K562 (cell line): Measurements from ENCODE around the gene RAMP2. TPM values are rescaled to one million over a fixed set of nuclear protein-coding genes. Genes with fewer than 3 reads are reported as not detected.

ENCODE experiments used
- ARNT ChIP-seq, 2 experiments: fragments of 450-650 bp; IDR thresholded peaks; 2 replicates each; pipeline ENCODE4 v1.6.1; 2016; ENCODE audit warnings: mild to moderate bottlenecking in 1 of 2
- ESRRA ChIP-seq: fragments of 450-650 bp; IDR thresholded peaks from 2 replicates; pipeline ENCODE4 v1.6.1; 2014; ENCODE audit warnings: low read depth, mild to moderate bottlenecking, moderate library complexity, borderline replicate concordance
- FIP1L1 ChIP-seq: fragments of 200-400 bp; formaldehyde crosslinking; IDR thresholded peaks from 2 replicates; pipeline ENCODE4 v1.6.1; 2018; ENCODE audit warnings: mild to moderate bottlenecking, low read depth, low read length; ENCODE audit not compliant: poor library complexity, severe bottlenecking
- HMGN3 ChIP-seq: IDR thresholded peaks from 2 replicates; pipeline ENCODE4 v1.6.1; 2011; ENCODE audit warnings: borderline replicate concordance, low read depth, mild to moderate bottlenecking, mixed read lengths, low read length; ENCODE audit not compliant: insufficient read length; ENCODE audit errors: extremely low read depth
- KDM5B ChIP-seq: fragments of 200-600 bp; sonication (generic); IDR thresholded peaks from 2 replicates; pipeline ENCODE4 v1.6.1; 2012; ENCODE audit warnings: low read depth, mild to moderate bottlenecking, moderate library complexity, low read length, control low read depth, inconsistent platforms; ENCODE audit not compliant: insufficient replicate concordance
- NFRKB ChIP-seq: fragments of 450-650 bp; IDR thresholded peaks from 2 replicates; pipeline ENCODE4 v1.6.1; 2016; ENCODE audit warnings: low read depth
- PCBP1 ChIP-seq: fragments of 200-400 bp; formaldehyde crosslinking; IDR thresholded peaks from 2 replicates; pipeline ENCODE4 v1.6.1; 2018; ENCODE audit warnings: mild to moderate bottlenecking, low read depth, low read length; ENCODE audit not compliant: poor library complexity, severe bottlenecking
- SP1 ChIP-seq: sonication (generic); formaldehyde crosslinking; IDR thresholded peaks from 2 replicates; pipeline ENCODE4 v1.8.1; 2022; ENCODE audit warnings: mild to moderate bottlenecking, missing genetic modification reagents
- XRCC3 ChIP-seq: fragments of 450-650 bp; IDR thresholded peaks from 2 replicates; pipeline ENCODE4 v1.6.1; 2017; ENCODE audit warnings: mild to moderate bottlenecking, moderate library complexity
- ZNF124 ChIP-seq: sonication (generic); formaldehyde crosslinking; IDR thresholded peaks from 2 replicates; pipeline ENCODE4 v1.8.1; 2022; ENCODE audit warnings: missing genetic modification reagents
- ZNF143 ChIP-seq: sonication (generic); formaldehyde crosslinking; IDR thresholded peaks from 2 replicates; pipeline ENCODE4 v1.9.0; 2022; ENCODE audit warnings: mild to moderate bottlenecking, missing genetic modification reagents
- polyA plus RNA-seq, 8 experiments: library from polyadenylated mRNA; depleted of rRNA in 4 of 8; stranded (reverse) in 5 of 8; unstranded in 3 of 8; fragments of >200 nt; fragmentation: Nextera tagmentation in 2 of 8; fragmentation: Illumina TruSeq in 1 of 8; extraction: Ambion mirVana in 2 of 8; extraction: Trizol in 1 of 8; gene quantifications; 2 replicates each; pipeline versions ENCODE4 v1.2.1 to v1.2.3, GENCODE V29; 2011 to 2014; ENCODE audit warnings: inconsistent platforms in 1 of 8, missing spikeins in 1 of 8
- total RNA-seq, 7 experiments: library from RNA; depleted of rRNA in 6 of 7; stranded (reverse); fragments of >200 nt in 6 of 7; fragmentation: Illumina TruSeq in 2 of 7; extraction: Trizol in 2 of 7; gene quantifications; 2 replicates each; pipeline versions ENCODE4 v1.2.1 to v1.2.3, GENCODE V29; 2011 to 2021; ENCODE audit warnings: low replicate concordance in 1 of 7
- TF ChIP-seq, protein P1 (sequence below): sonication (generic); formaldehyde crosslinking; IDR thresholded peaks from 2 replicates; pipeline ENCODE4 v1.8.0; 2023; ENCODE audit warnings: mild to moderate bottlenecking, missing genetic modification reagents
- TF ChIP-seq, protein P2 (sequence below): fragments of 250-450 bp; sonication (Bioruptor Pico); IDR thresholded peaks from 2 replicates; pipeline ENCODE4 v1.5.1; 2021; ENCODE audit warnings: mild to moderate bottlenecking
- TF ChIP-seq, protein P3 (sequence below): sonication (generic); formaldehyde crosslinking; IDR thresholded peaks from 2 replicates; pipeline ENCODE4 v1.8.0; 2022; ENCODE audit warnings: mild to moderate bottlenecking, missing genetic modification reagents

Gene RAMP2
- total and polyA plus RNA-seq, 9 of the 15 experiments (the other 6 are each of a cell fraction or from before 2014, with no cell fraction given), result not detected

DNA sequence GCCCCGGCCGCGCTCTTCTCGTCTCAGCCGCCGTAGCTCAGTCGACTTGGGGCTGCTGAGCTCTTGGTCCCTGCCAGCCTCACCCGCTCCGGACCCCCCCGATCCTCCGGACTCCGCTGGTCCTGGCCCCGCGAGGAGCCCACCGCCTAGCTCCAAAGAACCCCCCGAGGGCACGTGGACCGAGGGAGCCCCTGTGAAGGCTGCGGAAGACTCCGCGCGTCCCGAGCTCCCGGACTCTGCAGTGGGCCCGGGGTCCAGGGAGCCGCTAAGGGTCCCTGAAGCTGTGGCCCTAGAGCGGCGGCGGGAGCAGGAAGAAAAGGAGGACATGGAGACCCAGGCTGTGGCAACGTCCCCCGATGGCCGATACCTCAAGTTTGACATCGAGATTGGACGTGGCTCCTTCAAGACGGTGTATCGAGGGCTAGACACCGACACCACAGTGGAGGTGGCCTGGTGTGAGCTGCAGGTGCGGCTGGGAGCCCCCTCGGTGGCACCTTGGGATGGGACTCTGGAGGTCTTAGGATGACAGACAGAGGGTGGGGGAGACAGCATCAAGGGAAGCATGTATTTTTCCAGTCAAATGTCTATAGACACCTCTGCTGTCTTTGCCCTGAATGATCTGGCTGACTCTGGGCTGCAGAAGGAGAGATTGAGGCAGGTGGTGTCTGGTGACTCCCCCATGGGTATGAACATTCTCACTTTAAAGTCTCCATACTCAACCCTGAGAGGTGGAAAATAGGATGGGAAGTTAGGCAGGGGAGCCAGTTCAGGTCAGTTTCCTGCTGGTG is 20.0 kb downstream of the RAMP2 start (continued):
- TF ChIP-seq, protein P1, sequence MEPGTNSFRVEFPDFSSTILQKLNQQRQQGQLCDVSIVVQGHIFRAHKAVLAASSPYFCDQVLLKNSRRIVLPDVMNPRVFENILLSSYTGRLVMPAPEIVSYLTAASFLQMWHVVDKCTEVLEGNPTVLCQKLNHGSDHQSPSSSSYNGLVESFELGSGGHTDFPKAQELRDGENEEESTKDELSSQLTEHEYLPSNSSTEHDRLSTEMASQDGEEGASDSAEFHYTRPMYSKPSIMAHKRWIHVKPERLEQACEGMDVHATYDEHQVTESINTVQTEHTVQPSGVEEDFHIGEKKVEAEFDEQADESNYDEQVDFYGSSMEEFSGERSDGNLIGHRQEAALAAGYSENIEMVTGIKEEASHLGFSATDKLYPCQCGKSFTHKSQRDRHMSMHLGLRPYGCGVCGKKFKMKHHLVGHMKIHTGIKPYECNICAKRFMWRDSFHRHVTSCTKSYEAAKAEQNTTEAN, result no peak
- TF ChIP-seq, protein P2, sequence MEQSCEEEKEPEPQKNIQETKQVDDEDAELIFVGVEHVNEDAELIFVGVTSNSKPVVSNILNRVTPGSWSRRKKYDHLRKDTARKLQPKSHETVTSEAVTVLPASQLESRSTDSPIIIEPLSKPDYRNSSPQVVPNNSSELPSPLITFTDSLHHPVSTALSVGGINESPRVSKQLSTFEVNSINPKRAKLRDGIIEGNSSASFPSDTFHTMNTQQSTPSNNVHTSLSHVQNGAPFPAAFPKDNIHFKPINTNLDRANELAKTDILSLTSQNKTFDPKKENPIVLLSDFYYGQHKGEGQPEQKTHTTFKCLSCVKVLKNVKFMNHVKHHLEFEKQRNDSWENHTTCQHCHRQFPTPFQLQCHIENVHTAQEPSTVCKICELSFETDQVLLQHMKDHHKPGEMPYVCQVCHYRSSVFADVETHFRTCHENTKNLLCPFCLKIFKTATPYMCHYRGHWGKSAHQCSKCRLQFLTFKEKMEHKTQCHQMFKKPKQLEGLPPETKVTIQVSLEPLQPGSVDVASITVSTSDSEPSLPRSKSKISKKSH (CRISPR knock-in tag), result no peak
- TF ChIP-seq HMGN3 (peak; percentile 14), PCBP1 (no peak), ZNF124 (no peak), KDM5B (peak; percentile 15), ARNT (IDR thresholded peaks at IDR 0.05) (no peak), NFRKB (no peak), ZNF143 (CRISPR knock-in tag) (no peak), SP1 (0 out of 2 replicates have a peak, but pooled peaks have one; percentile 52), XRCC3 (no peak), ESRRA (no peak), FIP1L1 (peak; percentile 49)
- TF ChIP-seq, protein P3, sequence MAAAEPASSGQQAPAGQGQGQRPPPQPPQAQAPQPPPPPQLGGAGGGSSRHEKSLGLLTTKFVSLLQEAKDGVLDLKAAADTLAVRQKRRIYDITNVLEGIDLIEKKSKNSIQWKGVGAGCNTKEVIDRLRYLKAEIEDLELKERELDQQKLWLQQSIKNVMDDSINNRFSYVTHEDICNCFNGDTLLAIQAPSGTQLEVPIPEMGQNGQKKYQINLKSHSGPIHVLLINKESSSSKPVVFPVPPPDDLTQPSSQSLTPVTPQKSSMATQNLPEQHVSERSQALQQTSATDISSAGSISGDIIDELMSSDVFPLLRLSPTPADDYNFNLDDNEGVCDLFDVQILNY (CRISPR knock-in tag), result no peak
- TF ChIP-seq, all 486 proteins: peak for 18
